Measurements from ENCODE around the gene PEPD.

DNA sequence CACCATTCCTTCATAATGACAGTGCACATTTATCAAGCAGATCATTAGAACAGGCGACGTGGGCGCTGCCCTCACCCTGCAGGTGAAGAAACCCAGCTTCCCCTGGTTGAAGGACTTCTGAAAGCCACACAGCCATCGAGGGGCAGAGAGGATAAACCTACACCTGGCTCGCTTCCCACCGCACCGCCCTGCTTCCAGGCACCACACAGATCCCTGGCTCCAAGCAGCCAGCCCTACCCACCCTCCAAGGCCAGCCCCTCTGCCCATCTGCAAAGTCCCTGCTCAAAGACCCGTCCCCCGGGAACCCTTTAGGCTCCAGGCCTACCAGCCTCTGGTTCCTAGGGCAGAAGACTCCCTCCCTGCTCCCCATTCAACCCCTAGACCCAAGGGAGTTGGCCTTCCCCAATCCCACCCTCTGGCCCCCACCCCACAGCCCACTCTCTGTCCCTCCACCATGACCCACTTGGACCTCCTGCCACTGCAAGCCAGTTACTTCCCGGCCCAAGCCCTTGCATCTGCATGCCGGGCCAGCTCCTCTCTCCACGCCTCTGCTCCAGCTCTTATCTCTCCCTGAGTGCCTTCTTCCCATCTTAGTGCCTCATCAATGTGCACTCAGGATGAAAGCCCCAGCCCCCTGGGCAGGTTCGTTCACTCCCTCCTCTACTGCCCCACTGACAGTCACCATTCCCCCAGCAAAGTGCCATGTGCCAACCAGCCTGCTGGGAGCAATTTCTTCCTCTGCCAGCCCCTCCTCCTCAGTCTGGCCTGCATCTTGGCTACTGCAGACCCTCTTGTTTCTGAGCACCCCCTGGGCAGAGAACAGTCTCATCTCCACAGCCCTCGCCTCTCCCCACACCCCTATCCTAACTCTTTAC lies 28.0 kb downstream of the PEPD start:
- TF ChIP-seq, protein P1, sequence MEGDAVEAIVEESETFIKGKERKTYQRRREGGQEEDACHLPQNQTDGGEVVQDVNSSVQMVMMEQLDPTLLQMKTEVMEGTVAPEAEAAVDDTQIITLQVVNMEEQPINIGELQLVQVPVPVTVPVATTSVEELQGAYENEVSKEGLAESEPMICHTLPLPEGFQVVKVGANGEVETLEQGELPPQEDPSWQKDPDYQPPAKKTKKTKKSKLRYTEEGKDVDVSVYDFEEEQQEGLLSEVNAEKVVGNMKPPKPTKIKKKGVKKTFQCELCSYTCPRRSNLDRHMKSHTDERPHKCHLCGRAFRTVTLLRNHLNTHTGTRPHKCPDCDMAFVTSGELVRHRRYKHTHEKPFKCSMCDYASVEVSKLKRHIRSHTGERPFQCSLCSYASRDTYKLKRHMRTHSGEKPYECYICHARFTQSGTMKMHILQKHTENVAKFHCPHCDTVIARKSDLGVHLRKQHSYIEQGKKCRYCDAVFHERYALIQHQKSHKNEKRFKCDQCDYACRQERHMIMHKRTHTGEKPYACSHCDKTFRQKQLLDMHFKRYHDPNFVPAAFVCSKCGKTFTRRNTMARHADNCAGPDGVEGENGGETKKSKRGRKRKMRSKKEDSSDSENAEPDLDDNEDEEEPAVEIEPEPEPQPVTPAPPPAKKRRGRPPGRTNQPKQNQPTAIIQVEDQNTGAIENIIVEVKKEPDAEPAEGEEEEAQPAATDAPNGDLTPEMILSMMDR (conservative IDR thresholded peaks at IDR 0.05; ENCODE audit: low read length) = no peak
- no peak for TF ChIP-seq EZH2phosphoT487 (IDR thresholded peaks at IDR 0.05; ENCODE audit: borderline replicate concordance)
